Measurements from ENCODE around the gene FKBP2.
"Not testable (repeated sequence)": the region's sequence is repeated elsewhere in the genome, so short reads cannot be mapped to it uniquely, and the experiment has no call there.

The FKBP2 gene

DNA sequence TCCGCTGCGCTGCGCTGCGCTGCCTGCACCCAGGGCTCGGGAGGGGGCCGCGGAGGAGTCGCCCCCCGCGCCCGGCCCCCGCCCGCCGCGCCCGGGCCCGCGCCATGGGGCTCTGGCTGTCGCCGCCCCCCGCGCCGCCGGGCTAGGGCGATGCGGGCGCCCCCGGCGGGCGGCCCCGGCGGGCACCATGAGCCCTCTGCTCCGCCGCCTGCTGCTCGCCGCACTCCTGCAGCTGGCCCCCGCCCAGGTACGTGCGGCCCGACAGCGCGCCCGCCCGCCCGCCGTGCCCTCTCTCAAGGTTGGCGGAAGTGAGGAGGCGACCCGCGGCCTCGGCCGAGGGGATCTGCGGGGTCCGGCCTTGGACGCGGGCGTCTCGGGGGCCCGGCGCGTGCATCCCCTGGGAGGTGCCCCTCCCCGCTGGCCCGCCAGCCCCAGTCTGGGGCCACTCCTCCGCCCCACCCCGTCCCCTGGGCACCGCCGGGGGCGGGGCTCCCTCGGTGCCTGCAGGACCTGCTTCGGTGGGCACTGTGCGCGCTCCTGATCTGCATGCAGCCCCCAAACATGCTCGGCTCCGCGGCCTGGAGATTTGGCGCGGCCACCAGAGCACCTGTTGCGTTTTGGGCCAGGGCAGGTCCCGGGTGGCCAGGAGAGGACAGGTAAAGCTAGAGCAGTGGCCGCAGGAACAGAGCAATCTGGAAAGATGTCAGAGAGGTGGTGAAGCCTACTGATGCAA lies 6.1 kb upstream of the FKBP2 start:
- DNase-seq = no peak

DNA sequence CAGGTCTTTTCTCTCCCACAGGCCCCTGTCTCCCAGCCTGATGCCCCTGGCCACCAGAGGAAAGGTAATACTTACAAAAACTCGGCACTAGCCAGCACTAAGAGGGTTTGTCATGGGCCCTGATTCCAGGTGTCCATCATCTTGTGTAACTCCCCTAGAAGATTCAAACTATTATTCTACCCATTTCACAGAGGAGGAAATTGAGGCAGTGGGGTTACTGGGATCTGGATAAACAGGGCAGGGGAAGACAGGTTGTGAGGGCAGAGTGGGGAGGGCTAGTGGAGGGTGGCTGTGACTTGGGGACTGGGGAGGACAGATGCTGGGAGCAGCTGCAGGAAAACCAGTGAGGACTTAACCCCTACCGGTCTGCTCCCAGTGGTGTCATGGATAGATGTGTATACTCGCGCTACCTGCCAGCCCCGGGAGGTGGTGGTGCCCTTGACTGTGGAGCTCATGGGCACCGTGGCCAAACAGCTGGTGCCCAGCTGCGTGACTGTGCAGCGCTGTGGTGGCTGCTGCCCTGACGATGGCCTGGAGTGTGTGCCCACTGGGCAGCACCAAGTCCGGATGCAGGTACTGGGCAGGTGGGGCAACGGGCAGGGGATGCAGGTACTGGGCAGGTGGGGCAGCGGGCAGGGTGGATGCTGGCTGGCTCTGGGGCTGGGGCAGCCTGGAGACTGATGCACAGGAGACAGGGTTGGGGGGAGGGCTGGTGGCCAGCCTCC lies 5.3 kb upstream of the FKBP2 start:
- DNase-seq = no peak

DNA sequence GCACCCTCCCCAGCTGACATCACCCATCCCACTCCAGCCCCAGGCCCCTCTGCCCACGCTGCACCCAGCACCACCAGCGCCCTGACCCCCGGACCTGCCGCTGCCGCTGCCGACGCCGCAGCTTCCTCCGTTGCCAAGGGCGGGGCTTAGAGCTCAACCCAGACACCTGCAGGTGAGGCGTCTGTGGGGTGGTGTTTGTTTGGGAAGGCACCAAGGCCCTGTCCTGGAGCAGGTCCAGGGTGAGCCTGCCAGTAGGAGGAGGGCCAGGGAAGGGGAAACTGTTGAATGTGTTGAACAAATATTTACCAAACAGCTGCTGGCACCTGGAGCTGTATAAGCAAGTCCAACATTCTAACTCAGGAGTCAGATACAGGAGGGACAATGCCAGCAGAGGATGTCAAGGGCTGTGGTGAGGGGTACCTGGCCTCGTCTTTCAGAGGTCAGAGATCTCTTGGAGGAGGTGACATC lies 3.4 kb upstream of the FKBP2 start:
- no peak for DNase-seq

DNA sequence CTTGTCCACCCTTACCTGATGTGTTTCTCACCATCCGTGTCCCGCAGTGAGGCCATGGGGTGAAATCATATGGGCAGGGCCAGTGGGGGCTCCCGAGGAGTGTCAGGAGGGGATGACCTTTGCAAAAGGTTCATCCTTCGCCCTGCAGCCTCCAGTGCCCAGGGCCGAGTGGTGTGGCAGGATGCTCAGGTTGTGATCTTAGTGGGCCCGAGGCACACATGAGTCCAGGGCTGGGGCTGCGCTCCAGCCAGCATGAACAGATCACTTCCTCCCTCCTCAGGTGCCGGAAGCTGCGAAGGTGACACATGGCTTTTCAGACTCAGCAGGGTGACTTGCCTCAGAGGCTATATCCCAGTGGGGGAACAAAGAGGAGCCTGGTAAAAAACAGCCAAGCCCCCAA lies 2.8 kb upstream of the FKBP2 start:
- DNase-seq = no peak

DNA sequence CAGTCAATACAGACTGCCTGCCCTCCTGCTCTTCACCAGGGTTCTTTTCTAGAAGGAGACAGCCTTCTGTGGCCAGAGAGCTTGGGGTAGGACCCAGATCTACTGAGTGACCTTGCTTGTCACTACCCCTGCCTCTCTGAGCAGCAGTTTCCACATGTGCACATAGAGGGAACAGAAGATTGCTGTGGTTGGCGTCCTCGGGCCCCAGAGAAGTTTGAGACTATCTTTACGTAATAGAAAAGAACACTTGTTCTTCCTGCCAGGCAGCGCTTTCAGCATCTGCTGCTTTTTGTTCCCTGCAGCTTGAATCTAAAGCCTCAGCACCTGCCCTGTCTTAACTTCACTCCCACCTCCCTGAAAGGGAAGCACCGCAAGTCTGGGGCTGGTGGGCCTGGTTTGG lies 1.9 kb upstream of the FKBP2 start:
- no peak for DNase-seq

DNA sequence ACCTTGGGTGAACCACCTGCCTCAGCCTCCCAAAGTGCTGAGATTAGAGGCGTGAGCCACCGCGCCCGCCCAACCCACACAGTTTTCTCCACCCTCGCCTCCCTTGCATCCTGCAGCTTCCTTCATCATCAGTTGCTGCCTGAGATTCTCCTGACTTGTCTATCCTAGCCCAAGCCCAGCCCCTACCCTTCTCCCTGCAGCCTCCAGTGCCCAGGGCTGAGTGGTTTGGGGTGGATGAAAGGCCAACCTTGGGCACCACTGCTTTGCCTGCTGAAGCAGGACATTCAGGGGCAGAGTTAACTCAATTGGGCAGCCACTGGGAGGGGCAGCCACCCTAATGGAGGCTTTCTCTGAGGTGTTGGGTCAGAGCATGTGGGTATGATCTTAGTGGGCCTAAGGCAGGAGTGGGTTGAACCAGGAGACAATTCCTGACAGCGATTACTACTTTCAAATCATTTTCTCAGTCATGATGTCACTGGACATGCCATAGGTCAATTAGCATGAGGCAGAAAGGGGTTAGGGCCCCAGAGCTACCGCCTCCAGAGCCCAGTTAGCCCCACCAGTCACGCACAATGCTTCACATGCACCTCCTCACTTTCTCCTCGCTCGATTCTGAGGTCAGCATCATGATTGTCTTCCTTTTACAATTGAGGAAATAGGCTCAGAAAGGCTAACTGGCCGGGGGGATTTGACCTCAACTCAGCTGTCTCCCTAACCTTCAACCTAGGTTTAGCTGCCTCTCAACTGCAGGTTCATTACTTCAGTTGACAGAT lies 1.0 kb upstream of the FKBP2 start:
- DNase-seq = no peak

DNA sequence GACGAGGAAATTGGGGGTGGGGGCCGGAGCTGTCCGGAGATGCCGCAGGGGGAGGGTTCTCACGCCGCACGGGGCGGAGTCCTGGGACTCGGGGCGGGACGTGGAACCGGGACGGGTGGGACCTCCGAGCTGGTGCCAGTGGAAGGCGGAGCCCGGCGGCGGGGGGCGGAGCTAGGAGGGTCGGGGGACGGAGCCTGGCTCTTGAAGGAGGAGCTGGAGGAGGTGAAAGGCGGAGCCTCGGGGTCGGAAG lies 271 bp downstream of the FKBP2 start:
- peak; percentile 99 for DNase-seq

DNA sequence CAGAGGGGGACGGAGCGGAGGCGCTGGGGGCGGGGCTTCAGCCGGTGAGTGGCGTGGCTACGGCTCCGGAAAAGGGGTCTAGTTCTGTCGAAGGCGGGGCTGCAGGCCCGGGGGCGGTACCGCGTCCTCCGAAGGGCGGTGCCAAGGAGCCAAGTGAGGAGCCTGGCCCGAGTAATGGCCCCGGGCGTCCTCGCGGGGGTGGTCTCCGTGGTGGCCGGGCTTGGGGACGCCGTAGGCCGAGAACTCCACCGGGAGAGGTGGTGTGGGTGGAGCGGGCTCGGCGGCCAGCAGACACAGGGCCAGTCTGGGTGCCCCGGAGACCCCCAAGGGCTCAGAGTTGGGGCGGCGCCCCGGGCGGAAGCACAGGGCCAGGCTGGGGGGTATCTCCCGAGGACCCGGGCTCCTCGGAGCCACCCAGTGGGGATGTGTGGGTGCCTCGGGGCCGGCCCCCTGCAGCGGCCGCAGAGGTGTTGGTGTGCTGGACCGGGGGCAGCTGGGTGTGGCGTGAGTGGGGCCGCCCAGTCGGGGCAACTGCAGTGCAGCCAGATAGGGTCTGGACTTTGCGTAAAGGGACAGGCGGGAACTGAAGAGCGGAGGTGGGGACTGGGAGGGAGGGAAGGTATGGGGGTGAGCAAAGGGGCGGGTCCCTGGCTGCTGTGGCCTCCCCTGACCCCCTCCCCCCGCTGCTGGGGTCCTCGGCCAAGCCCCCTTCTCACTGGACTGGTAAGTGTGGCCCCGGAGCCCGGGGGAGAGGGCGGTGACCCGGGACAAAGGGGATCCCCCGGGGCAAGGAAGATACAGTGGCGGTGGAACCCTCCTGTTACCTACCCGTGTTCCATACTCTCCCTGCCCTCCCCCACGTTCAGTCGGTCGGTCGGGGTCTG lies 838 bp downstream of the FKBP2 start:
- DNase-seq = no peak

DNA sequence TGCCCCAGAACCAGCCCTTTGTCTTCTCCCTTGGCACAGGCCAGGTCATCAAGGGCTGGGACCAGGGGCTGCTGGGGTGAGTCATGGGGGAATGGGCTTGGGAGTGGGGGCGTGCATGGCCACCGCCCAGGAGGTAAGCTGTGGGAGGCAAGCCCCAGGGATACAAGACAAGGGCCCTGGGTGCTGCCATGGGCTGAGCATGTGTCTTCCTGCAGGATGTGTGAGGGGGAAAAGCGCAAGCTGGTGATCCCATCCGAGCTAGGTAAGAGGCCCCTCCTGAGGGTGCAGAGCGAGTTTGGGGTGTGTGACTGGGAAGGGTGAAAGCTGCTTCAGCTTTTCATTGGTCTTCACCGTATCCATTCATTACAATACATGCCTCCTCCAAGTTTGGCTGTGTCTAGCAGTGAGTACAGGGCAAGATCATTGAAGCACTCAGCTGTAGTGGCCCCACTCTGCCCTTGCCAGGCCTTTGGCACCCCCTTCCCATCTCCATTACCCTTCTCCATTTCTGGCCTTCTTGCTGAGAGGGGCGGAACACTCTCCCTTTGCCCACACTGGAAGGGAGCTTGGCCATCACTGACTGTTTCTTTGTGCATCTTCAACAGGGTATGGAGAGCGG lies 2.5 kb downstream of the FKBP2 start:
- no peak for DNase-seq

DNA sequence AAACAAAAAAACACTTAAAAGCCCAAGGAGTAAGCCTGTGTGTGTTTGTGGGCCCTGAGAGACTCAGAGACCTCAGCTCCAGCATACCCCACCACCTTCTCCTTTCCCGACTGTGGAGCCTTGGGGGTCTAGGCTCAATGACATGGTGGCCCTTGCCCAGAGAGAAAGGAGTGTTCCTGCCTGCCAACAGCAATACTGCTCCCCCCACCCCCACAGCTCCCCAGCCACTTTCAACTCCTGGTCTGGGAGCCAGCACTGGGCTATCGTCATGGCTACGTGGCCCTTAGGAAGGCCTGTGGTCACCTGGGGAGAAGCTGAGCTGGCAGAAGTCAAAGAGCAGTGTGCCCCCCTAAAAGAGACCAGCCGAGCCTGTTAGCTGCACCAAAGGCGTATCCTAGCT lies 3.2 kb downstream of the FKBP2 start:
- no peak for DNase-seq

DNA sequence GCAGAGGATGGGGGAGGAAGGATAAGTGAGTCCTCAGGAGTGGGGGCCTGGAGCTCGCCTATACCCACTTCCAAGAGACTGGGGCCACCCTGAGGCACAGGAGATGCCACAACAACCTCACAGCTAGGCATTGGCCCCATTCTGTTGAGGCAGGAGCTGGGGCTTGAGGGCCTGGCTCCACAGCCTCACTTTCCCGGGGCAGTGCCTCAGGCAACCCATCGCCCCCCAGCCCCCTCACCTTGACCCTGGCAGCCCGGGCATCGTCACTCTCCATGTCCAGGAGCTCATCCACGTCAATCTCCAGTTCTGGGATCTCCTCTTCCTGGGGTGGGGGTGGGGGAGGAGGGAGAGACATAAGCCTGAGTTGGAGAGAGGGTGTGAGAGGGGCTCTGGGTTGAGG lies 4.1 kb downstream of the FKBP2 start:
- no peak for DNase-seq

DNA sequence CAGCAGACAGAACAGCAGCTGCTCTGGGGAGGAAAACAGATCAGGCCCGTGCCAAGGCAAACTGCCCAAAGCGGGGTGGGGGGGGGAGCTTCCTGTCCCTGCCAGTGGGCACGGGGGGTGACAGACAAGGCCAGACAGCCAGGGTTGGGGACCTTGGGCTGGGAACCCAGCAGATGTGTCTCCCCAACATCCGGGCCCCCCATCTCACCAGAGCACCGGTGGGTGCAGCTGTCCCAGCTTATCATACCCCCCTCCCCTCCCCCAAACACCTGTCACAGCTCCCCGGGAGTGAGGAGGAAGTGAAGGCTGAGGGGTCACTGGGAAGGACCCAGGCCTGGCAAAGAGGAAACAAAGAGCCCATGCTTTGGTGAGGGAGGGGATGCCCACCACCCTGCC lies 4.5 kb downstream of the FKBP2 start:
- no peak for DNase-seq

DNA sequence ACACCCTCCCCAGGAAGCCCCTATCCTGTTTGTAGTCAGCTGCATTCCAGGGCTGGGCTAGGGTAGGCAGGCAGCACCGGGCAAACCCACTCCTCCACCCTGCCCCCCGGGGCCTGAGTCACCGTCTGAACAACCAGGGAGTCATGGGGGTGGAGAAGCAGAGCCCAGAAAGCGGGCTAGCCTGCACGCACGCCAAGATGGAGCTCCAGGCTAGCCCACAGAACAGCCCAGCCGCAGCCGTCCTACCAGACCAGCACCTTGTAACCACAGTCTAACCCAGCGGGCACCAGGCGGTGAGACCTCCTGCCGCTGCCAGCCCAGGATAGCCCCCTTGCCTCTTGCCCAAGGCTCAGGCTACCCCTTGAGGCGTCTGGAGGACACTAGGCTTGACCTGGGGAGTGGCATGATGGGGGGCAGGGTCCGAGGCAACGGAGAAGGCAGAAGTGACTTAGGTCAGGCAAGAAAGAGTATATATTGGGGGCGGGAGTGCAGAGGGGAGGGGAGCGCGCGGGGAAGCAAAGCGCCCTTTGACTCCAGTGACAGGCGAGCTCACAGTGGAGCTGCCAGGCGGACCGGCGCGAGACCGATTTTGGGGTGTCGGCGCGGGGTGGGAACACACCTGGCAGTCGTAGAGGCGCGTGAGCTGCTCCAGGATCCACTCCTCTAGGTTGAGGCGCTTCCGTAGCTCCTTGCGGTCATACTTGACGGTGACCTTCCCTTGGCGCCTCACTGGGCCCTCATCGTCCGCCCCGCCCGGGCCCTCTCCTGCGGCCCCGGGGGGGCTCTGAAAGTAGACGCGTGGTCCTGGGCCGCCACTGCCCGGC lies 5.1 kb downstream of the FKBP2 start:
- DNase-seq = peak; percentile 82

DNA sequence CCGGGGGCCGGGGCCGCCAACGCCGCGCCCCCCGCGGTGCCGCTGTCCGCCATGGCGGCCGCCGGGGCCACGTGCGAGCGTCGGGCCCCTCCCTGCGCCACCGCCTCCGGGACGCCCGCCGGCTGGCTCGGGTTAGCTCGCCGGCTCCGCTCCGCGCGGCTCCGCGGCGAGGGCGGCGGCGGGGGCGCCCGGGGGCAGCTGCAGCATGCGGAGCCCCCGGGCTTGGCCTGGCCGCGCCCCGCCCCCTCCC lies 5.7 kb downstream of the FKBP2 start:
- not testable (repeated sequence) for DNase-seq

DNA sequence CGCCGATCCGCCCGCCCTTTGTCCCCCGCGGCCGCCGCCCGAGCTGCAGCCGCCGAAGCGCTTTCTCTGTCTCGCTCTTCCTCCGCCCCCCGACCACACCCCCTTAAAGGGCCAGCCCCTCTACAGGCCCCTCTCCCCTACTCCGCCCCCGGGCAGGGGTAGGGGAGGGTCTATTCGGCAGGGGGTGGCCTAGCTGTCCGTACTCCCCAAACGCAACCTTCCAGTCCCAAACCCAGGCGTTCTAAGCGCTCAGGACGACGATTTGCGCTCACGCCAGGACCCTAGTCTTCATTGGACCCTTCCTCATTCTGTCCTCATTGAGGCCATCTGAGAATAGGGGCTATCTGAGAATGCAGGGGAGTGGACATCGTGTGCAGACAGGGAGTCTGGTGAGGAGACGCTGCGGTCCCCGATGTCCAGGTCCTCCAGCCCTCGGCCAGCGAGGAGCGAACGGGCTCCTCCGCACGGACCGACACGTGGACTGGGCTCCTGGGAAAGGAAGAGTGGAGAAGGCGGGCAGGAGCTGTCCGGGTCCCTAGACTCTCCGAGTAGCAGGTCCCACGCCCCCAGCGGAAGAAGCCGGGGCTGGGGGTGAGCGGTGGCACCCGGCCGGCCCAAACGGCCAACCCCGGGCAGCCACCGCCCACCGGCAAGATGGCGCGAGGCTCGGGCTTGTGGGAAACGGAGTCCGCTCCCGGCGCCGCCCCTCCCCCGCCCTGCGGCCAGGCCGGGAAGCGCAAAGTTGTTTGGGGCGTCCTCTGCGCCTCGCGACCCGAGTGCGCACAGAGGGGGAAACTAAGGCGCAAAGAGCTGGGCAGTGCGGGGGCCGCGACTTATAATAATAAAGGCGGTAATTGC lies 6.2 kb downstream of the FKBP2 start, which contains the start of gene PPP1R14B:
TSS of gene PPP1R14B (minus strand) at position 73 of the 858 bp plus-strand sequence. CDS start 270 bp downstream, outside the sequence.
- peak; percentile 71 for DNase-seq

DNA sequence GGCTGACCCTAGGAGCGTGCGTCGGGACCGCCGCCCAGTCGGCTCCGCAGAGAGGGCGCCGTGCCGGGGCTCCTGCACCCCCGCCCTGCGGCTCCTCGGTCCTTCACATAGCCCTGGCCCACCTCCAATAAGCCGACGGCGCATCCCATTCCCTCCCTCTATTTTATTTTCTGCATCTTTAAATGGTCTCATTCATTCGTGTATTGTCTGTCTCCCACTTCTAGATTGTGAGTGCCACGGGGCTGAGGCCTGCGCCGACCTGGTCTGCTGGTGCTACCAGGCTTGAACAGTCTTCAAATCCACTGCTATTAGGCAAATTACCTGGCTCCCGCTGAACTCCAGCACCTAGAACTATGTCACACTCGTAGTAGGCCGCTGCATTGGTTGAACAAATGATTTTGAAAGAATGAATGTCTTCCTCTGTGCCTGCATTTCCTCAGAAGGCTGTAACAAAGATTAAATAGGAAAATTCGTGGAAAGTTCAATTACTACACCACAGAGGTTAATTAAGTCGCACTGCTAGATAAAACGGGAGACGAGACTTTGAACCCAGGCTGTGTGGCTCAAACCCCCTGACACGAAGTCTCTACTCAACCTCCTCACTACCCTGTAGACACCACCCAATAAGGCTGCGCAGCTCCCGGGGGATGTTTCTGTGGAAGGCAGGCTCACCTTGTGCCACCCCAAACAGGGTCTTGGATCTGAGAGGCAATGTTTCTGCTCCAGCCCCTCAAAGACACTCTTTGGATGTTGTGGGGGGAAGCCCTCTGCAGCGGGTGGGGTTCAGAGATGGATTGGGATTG lies 7.0 kb downstream of the FKBP2 start:
- DNase-seq = no peak

DNA sequence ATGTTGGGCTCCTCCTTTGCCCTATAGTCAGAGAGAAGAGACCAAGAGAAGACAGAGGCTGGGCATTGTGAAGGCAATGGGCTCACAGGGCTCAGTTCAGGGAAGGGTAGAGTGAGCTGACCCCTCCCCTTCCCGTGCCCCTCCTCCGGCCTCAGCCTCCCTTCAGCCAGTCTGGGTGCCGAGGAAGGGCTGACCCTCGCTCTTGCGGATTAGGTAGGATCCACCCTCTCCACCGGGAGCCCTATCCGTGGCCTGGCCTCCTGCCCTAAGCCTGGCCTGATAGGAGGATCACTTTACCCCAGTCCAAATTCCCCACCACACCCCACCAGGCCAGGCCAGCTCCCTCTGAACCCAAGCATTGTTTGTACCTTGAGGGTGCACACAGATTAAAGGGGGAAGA lies 7.7 kb downstream of the FKBP2 start:
- no peak for DNase-seq

DNA sequence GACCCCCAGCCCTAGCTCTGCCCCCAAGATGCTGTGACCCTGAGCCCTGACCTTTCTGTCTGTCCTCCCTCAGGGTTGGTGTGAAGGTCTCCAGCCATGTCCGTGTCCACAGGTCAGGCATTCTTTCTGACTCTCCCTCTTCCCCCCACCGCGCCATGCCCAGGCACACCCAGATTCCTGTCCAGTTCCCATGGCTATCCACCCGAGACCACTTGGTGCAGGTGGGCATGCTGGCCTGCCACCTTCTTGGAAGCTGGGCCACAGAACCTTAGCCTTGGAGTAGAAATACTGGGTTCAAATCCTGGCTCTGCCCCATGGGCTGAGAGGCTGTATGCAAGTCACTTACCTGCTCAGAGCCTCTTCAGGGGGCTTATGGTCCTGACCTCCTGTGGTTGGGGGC lies 8.1 kb downstream of the FKBP2 start:
- DNase-seq = no peak

DNA sequence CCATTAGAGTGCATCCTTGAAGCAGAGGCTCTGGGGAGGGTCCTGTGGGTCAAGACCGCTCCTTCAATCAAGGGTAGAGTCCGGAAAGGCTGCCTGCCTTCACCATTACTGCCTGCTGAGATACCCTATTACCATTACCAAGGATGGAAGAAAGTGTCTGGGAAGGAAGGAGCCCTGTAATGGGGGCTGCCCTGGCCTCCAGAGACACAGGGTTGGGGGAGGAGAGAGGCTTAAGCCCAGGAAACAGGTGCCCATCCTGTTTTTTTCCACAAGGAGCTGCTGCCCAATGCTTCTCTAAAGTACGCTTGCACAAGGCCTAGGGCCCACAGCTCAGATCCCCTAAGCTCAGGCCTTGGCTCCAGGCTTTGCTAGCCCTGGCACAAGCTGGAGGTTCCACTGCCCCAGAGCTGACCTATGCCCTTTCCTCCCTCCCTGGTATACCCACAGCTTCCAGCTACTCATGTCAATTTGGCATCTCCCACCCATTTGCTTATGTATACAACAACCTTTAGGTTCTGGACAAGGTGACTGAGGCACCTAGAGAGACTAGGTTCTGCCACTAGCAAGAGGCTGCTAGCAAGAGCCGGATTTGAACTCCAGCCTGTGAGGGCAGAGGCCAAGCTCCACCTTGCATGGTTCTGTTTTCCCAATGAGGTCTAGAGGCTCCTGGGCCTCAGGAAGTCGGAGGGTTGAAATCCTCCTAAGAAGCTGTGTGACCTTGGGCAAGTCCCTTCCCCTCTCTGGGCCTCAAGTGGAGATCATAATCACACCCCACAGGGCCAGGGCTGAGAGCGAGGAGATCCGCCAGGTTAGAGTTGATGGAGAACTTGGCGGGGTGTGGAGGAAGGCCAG lies 8.9 kb downstream of the FKBP2 start:
- no peak for DNase-seq

Measured in activated T-cell treated with anti-CD3 and anti-CD28 coated beads for 4 hours (primary cell).